ENCODE results near the gene SARNP.

The SARNP gene

GRCh38 chr12:55722948-55723347 is 94.6 kb downstream of the SARNP start:
- TF ChIP-seq CTCF (IDR thresholded peaks at IDR 0.05): no peak

DNA sequence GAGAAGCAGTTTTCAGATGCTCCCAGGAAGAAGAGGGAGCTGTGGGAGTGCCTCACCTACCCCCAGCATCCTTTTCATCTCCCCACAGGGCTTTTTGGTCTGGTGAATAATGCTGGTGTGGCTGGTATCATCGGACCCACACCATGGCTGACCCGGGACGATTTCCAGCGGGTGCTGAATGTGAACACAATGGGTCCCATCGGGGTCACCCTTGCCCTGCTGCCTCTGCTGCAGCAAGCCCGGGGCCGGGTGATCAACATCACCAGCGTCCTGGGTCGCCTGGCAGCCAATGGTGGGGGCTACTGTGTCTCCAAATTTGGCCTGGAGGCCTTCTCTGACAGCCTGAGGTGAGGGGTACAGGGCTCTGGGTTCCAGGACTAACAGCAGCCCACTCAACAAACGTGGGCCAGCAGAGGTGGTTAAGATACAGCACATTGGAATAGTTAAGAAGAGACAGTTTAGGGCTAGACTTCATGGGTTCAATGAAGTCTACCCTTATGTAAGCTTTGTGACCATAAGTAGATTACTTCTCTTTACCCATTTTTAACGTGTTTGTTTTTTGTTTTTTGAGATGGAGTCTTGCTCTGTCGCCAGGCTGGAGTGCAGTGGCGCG is 95.8 kb downstream of the SARNP start:
- TF ChIP-seq CTCF (IDR thresholded peaks at IDR 0.05): no peak

DNA sequence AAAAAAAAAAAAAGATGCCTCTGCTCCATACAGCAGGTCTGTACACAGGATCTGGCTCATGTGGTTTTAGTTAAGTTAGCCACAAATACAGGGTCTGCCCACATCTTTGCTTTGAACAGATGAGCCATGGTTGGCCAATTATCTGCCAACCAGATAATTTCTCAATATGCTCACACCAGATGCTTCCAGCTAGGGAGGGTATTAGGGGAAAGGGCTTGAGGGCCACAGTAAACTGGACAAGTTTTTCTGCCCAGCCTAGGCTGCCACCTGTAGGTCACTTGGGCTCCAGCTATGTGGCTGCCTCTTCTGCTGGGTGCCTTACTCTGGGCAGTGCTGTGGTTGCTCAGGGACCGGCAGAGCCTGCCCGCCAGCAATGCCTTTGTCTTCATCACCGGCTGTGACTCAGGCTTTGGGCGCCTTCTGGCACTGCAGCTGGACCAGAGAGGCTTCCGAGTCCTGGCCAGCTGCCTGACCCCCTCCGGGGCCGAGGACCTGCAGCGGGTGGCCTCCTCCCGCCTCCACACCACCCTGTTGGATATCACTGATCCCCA is 96.6 kb downstream of the SARNP start:
- peak; percentile 52 for TF ChIP-seq CTCF (IDR thresholded peaks at IDR 0.05)

DNA sequence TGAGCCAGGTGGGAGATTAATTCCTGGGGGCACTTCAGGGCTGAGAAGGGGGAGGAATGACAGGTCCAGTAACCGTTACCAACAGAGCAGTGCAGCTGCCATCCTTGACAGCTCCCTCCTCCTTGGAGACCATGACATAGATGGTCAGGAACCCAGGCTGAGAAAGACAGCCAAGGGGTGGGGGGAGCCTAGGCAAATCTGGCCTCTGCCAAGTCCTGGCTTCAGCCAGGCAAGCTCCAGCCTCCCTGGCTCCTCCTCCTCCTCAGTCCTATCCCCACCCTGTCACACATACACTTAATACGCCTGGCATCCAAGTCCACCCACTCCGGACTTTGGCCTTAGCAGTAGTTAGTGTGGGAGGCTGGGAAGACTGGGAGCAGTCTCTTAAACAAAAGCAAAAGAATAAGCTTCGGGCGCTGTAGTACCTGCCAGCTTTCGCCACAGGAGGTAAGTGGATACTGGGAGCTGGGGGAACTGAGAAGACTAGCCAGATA is 97.4 kb downstream of the SARNP start, which contains the start of gene RDH5:
Gene RDH5, plus strand, starts transcription at position 323 of the 494 bp plus-strand sequence. CDS start 792 bp downstream, outside the sequence.
- TF ChIP-seq CTCF (IDR thresholded peaks at IDR 0.05): no peak

DNA sequence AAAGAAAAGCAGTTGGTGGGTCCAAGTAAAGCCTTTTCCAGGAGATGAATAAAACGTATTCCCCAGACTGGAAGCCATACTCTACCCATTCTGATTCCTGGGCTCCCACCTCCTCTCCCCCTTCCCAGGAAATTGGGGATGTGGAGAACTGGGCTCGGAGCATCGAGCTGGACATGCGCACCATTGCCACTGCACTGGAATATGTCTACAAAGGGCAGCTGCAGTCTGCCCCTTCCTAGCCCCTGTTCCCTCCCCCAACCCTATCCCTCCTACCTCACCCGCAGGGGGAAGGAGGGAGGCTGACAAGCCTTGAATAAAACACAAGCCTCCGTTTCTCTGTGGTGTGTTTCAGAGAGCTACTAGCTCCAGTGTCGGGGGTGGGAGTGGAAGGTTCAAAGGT is 98.2 kb downstream of the SARNP start:
- no peak for TF ChIP-seq CTCF (IDR thresholded peaks at IDR 0.05)

GRCh38 chr12:55718624-55719275 is 98.8 kb downstream of the SARNP start:
- no peak for TF ChIP-seq CTCF (IDR thresholded peaks at IDR 0.05)

- TF ChIP-seq CTCF (IDR thresholded peaks at IDR 0.05): no peak
These were observed 99.5 kb downstream of the SARNP start for GRCh38 chr12:55718015-55718414.
